ENCODE data around the gene HSF5. TPM values are rescaled to one million over a fixed set of nuclear protein-coding genes. Genes with fewer than 3 reads are reported as not detected.

Gene HSF5
- total and polyA plus RNA-seq, 2 of the 4 experiments (the other 2 are of a cell fraction) = not detected

- H2AFZ ChIP-seq (replicated peaks; ENCODE audit: low read length, poor library complexity) = no peak overlapping the region
- no peak overlapping the region for H2BK5ac ChIP-seq (ENCODE audit: low read depth, low read length, poor library complexity, severe bottlenecking)
- H2BK20ac ChIP-seq (ENCODE audit: low read depth, low read length) = no peak overlapping the region
- no peak overlapping the region for H4K5ac ChIP-seq (ENCODE audit: low read depth, low read length)
- H2AK9ac ChIP-seq (replicated peaks; ENCODE audit: low read depth, low read length, poor library complexity) = no peak overlapping the region
- no peak overlapping the region for H3K23ac ChIP-seq (ENCODE audit: low read depth, low read length)
- no peak overlapping the region for H2AK5ac ChIP-seq (ENCODE audit: low read depth, low read length)
- H3K9me1 ChIP-seq (ENCODE audit: insufficient read depth, low read length) = no peaks in the 10 kb centered on the region
- no peak overlapping the region for H2BK15ac ChIP-seq (ENCODE audit: low read depth, low read length)
- no peak overlapping the region for H3K4ac ChIP-seq (ENCODE audit: low read depth, low read length)
- 50% methylated on average over 1 of the region's 5 CpGs; no CpG with 5 or more reads in 1 of the 2 experiments for WGBS, 2 experiments (ENCODE audit: extremely low coverage in 2 of 2, insufficient read length in 1 of 2)
- H3K9me3 ChIP-seq (ENCODE audit: control insufficient read depth, insufficient read depth, low read length) = no peaks in the 10 kb centered on the region
- no peak overlapping the region for H2BK120ac ChIP-seq (ENCODE audit: low read depth, low read length)
- no peaks in the 10 kb centered on the region for H3K79me1 ChIP-seq (ENCODE audit: low read depth in 1 of 2, low read length in 2 of 2)
- TF ChIP-seq MXI1 (IDR thresholded peaks at IDR 0.05; ENCODE audit: borderline replicate concordance, low read depth, low read length) = no peak
- TF ChIP-seq, protein P1, sequence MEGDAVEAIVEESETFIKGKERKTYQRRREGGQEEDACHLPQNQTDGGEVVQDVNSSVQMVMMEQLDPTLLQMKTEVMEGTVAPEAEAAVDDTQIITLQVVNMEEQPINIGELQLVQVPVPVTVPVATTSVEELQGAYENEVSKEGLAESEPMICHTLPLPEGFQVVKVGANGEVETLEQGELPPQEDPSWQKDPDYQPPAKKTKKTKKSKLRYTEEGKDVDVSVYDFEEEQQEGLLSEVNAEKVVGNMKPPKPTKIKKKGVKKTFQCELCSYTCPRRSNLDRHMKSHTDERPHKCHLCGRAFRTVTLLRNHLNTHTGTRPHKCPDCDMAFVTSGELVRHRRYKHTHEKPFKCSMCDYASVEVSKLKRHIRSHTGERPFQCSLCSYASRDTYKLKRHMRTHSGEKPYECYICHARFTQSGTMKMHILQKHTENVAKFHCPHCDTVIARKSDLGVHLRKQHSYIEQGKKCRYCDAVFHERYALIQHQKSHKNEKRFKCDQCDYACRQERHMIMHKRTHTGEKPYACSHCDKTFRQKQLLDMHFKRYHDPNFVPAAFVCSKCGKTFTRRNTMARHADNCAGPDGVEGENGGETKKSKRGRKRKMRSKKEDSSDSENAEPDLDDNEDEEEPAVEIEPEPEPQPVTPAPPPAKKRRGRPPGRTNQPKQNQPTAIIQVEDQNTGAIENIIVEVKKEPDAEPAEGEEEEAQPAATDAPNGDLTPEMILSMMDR (conservative IDR thresholded peaks at IDR 0.05; ENCODE audit: low read depth, low read length) = no peak
- no peak for TF ChIP-seq BHLHE40 (IDR thresholded peaks at IDR 0.05; ENCODE audit: low read depth, low read length)
- TF ChIP-seq MAZ (IDR thresholded peaks at IDR 0.05; ENCODE audit: borderline replicate concordance, low read depth, low read length) = no peak
- TF ChIP-seq SMC3 (IDR thresholded peaks at IDR 0.05; ENCODE audit: low read depth, low read length) = no peak
- TF ChIP-seq POLR2A (IDR thresholded peaks at IDR 0.05; ENCODE audit: low read depth, low read length) = no peak
- no peak for TF ChIP-seq RFX5 (IDR thresholded peaks at IDR 0.05; ENCODE audit: low read depth, low read length)
- TF ChIP-seq MAFK (IDR thresholded peaks at IDR 0.05; ENCODE audit: low read depth, low read length) = no peak
- no peak for TF ChIP-seq RAD21 (IDR thresholded peaks at IDR 0.05; ENCODE audit: low read length)
- TF ChIP-seq FOS (IDR thresholded peaks at IDR 0.05; ENCODE audit: low read depth, low read length) = no peak
- TF ChIP-seq NFE2L2 (IDR thresholded peaks at IDR 0.05; ENCODE audit: low read depth, low read length) = no peak
- TF ChIP-seq, protein P2, sequence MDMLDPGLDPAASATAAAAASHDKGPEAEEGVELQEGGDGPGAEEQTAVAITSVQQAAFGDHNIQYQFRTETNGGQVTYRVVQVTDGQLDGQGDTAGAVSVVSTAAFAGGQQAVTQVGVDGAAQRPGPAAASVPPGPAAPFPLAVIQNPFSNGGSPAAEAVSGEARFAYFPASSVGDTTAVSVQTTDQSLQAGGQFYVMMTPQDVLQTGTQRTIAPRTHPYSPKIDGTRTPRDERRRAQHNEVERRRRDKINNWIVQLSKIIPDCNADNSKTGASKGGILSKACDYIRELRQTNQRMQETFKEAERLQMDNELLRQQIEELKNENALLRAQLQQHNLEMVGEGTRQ (IDR thresholded peaks at IDR 0.05; ENCODE audit: low read depth, low read length) = no peak
- no peak for TF ChIP-seq CHD1 (IDR thresholded peaks at IDR 0.05; ENCODE audit: low read depth, low read length)
- no peak for TF ChIP-seq ELK1 (IDR thresholded peaks at IDR 0.05; ENCODE audit: borderline replicate concordance, low read depth, low read length)
- no peak overlapping the region for H3K9ac ChIP-seq (ENCODE audit: low read depth, low read length)
- dilution Hi-C loops (cut with HindIII; ENCODE audit: low sequenced_read_pairs, unreplicated experiment) = no loop called here
- H3K4me2 ChIP-seq (ENCODE audit: low read depth, low read length) = no peak overlapping the region
- no peak overlapping the region for H3K18ac ChIP-seq (ENCODE audit: low read depth, low read length)
- H3K14ac ChIP-seq (replicated peaks; ENCODE audit: low read depth, low read length) = no peak overlapping the region
- peaks cover 26% of the 10 kb centered on the region for H3K27me3 ChIP-seq (ENCODE audit: control insufficient read depth, insufficient read depth, low read length)
- intact Hi-C loops (cut with micrococcal nuclease) = no loop called here
- BruUV-seq (replicated peaks) = no TSS peak
- CTCF ChIA-PET = no interaction called here
- POLR2A ChIA-PET (ENCODE audit: unreplicated experiment) = no interaction called here
- no peak overlapping the region for H4K8ac ChIP-seq (ENCODE audit: low read depth in 2 of 2, low read length in 2 of 2)
- DNase-seq (no peak), ATAC-seq (ENCODE audit: low read depth) (no peak)
- in situ Hi-C loops (cut with MboI; ENCODE audit: low sequenced_read_pairs) = no loop called here
- H3K4me1 ChIP-seq (ENCODE audit: control insufficient read depth, insufficient read depth, low read length) = no peaks in the 10 kb centered on the region
- no peaks in the 10 kb centered on the region for H4K20me1 ChIP-seq (ENCODE audit: insufficient read depth, low read length)
- H4K91ac ChIP-seq (ENCODE audit: insufficient read depth, low read depth, low read length) = no peak overlapping the region
- no peak overlapping the region for H3K27ac ChIP-seq (ENCODE audit: insufficient read depth, low read length)
- no peak overlapping the region for H3K4me3 ChIP-seq (ENCODE audit: insufficient read depth, low read depth, low read length)
- H3K56ac ChIP-seq (ENCODE audit: extremely low read depth, insufficient read depth, low read length) = no peak overlapping the region
- H3K36me3 ChIP-seq (ENCODE audit: control insufficient read depth, insufficient read depth, low read length) = no peaks in the 10 kb centered on the region
Observed at GRCh38 chr17:58377661-58378060, 110.5 kb downstream of the HSF5 start.

All from IMR-90 (cell line).